Upper lobe of right lung (tissue), 1 donor: ENCODE measurements around the gene RETN. TPM values are rescaled to one million over a fixed set of nuclear protein-coding genes. Genes with fewer than 3 reads are reported as not detected.
"Not testable (repeated sequence)": the region's sequence is repeated elsewhere in the genome, so short reads cannot be mapped to it uniquely, and the experiment has no call there.

Experiments used
- ATAC-seq: fragments of 200-7000 bp; cut with Tn5 transposase; one replicate; pipeline ENCODE4 v1.9.1; 2020; ENCODE audit warnings: mild to moderate bottlenecking, moderate library complexity
- DNase-seq: peaks from one replicate; pipeline ENCODE4 v3.0.0-alpha.2; 2020
- H3K27ac ChIP-seq: fragments of 200-600 bp; one replicate; pipeline ENCODE4 v1.8.0; 2022
- H3K27me3 ChIP-seq: fragments of 200-600 bp; one replicate; pipeline ENCODE4 v1.8.0; 2022; ENCODE audit warnings: mild to moderate bottlenecking
- H3K36me3 ChIP-seq: fragments of 200-600 bp; one replicate; pipeline ENCODE4 v1.8.0; 2022
- H3K4me1 ChIP-seq: fragments of 200-600 bp; one replicate; pipeline ENCODE4 v1.8.0; 2022
- H3K4me3 ChIP-seq: fragments of 200-600 bp; one replicate; pipeline ENCODE4 v1.8.0; 2022; ENCODE audit warnings: mild to moderate bottlenecking
- H3K9me3 ChIP-seq: fragments of 200-600 bp; one replicate; pipeline ENCODE4 v1.8.0; 2022
- CTCF ChIP-seq: fragments of 200-600 bp; IDR thresholded peaks from one replicate; pipeline ENCODE4 v1.8.0; 2022; ENCODE audit warnings: antibody characterized with exemption
- intact Hi-C: fragments of 100-400 bp; cut with DNase I; formaldehyde crosslinking; loops from one replicate; pipeline ENCODE4 v1.11.0; 2022
- total RNA-seq: library from RNA; stranded (reverse); fragmentation: NEBNext Ultra II Directional; extraction: Animal tissue kit (Norgen Biotek cat#: 25700); gene quantifications from one replicate; pipeline ENCODE4 v1.2.1, GENCODE V29; 2021
- donor health status: DM: no; HTN: yes; CAD: no; lungs with severe emphysema.

The RETN gene
- total RNA-seq, 1 donor from 2014 or later: 12.5 TPM

GRCh38 chr19:7640803-7641202 is 28.0 kb upstream of the RETN start:
- H3K4me1 ChIP-seq: peaks cover 7% of the 10 kb centered on the region

DNA sequence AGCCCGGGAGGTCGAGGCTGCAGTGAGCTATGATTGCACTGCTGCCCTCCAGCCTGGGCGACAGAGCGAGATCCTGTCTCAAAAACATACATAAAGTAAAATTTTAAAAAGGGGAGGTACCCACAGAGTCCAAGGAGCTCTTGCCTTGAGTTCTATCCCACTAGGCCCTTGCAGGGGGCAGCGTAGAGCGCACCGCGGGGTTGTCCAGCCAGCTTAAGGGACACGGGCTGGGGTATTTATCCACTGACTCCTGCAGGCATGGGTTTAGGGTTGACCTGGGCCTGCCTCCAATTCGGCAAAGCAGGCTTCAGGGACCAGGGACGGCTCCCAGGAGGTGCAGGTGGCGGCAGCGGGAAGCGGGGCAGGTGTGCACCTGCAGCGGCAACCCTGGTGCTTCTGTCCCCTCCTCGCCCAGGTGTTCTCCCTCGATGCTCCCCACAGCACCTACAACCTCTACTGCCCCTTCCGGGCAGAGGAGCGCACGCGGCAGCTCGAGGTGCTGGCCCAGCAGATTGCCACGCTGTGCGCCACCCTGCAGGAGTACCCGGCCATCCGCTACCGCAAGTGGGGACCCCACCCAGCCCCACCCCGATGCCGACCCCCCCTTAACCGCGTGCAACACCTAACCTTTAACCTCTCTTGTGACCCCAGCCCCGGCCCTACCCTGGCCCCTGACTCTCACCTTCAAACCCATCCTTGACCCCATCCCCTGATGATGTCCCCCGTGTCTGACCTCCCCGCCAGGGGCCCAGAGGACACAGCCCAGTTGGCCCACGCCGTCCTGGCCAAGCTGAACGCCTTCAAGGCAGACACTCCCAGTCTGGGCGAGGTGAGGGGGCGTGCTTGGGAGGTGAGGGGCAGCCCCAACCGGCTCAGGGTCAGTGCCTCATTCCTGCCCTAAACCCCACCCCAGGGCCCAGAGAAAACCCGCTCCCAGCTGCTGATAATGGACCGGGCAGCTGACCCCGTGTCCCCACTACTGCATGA is 27.3 kb upstream of the RETN start:
- H3K4me3 ChIP-seq: no peak overlapping the region
- intact Hi-C loops: no loop called here
- peaks cover 7% of the 10 kb centered on the region for H3K4me1 ChIP-seq
- ATAC-seq (no peak), DNase-seq (no peak)
- no peak for TF ChIP-seq CTCF
- peaks cover 5% of the 10 kb centered on the region for H3K27me3 ChIP-seq
- peaks cover 10% of the 10 kb centered on the region for H3K36me3 ChIP-seq
- no peak overlapping the region for H3K27ac ChIP-seq
- H3K9me3 ChIP-seq: no peaks in the 10 kb centered on the region

More at GRCh38 chr19:7640803-7641202, 28.0 kb upstream of the RETN start:
- DNase-seq (no peak), ATAC-seq (no peak)
- H3K27ac ChIP-seq: no peak overlapping the region
- H3K9me3 ChIP-seq: no peaks in the 10 kb centered on the region
- intact Hi-C loops: no loop called here
- H3K27me3 ChIP-seq: peaks cover 5% of the 10 kb centered on the region
- no peak overlapping the region for H3K4me3 ChIP-seq
- no peak for TF ChIP-seq CTCF
- peaks cover 10% of the 10 kb centered on the region for H3K36me3 ChIP-seq

DNA sequence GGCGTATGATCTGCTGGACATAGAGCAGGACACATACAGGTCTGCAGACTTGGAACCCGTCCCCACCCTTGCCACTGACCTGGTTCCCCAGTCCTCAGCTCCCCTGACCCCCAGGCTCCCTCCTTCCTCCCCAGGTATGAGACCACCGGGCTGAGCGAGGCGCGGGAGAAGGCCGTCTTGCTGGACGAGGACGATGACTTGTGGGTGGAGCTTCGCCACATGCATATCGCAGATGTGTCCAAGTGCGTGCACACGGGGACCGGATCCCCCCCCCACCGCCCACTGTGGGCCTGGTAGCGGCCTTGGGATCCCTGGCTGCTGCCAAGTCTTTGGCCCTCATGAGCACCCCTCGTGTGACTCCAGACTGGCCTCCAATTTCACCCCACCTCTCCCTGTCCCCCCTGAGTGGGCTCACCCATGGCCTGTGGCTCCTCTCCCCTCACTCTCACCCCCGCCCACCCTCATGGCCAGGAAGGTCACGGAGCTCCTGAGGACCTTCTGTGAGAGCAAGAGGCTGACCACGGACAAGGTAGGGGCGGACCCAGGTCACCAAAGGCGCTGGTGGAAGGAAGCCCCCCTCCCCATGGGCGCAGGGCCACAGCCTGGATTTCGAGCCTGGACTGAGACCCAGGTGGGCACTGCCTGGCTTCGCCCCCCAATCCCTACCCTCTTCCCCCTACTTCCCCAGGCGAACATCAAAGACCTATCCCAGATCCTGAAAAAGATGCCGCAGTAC is 26.4 kb upstream of the RETN start:
- Histone ChIP-seq H3K9me3 (no peaks in the 10 kb centered on the region), H3K4me1 (peaks cover 7% of the 10 kb centered on the region), H3K4me3 (no peak overlapping the region), H3K27me3 (peaks cover 5% of the 10 kb centered on the region), H3K36me3 (peaks cover 10% of the 10 kb centered on the region), H3K27ac (no peak overlapping the region)
- no peak for TF ChIP-seq CTCF
- DNase-seq: no peak
- ATAC-seq: no peak
- intact Hi-C loops: no loop called here

- peaks cover 10% of the 10 kb centered on the region for H3K36me3 ChIP-seq
- no peak overlapping the region for H3K4me3 ChIP-seq
- no peak overlapping the region for H3K27ac ChIP-seq
- no peaks in the 10 kb centered on the region for H3K9me3 ChIP-seq
- H3K27me3 ChIP-seq: peaks cover 5% of the 10 kb centered on the region
- DNase-seq (no peak), ATAC-seq (no peak)
- intact Hi-C loops: no loop called here
- H3K4me1 ChIP-seq: peaks cover 4% of the 10 kb centered on the region
- no peak for TF ChIP-seq CTCF
These were observed 25.8 kb upstream of the RETN start for GRCh38 chr19:7643031-7643415.

DNA sequence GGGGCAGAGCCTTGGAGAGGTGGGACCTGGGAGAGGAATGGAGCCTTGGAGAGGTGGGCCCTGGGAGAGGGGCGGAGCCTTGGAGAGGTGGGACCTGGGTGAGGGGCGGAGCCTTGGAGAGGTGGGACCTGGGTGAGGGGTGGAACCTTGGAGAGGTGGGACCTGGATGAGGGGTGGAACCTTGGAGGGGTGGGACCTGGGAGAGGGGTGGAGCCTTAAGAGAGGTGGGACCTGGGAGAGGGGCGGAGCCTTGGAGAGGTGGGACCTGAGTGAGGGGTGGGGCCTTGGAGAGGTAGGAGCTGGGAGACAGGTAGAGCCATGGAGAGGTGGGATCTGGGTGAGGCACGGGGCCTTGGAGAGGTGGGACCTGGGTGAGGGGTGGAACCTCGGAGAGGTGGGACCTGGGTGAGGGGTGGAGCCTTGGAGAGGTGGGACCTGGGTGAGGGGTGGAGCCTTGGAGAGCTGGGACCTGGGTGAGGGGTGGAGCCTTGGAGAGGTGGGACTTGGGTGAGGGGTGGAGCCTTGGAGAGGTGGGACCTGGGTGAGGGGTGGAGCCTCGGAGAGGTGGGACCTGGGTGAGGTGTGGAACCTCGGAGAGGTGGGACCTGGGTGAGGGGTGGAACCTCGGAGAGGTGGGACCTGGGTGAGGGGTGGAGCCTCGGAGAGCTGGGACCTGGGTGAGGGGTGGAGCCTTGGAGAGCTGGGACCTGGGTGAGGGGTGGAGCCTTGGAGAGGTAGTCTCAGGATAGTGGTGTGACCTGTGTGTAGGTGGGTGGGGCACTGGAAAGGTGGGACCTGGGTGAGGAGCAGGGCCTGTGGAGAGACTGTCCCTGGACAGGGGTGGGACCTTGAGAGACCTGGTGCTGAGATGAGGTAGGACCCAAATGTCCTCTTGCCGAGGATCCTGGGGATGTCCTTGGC is 25.0 kb upstream of the RETN start:
- H3K27me3 ChIP-seq, H3K27ac ChIP-seq, H3K9me3 ChIP-seq, H3K4me1 ChIP-seq, H3K4me3 ChIP-seq, intact Hi-C loops: not testable (repeated sequence)
- ATAC-seq (peak; percentile 6), DNase-seq (peak; percentile 67)
- peaks cover 10% of the 10 kb centered on the region for H3K36me3 ChIP-seq
